K562 (cell line): ENCODE measurements around the gene PPP1R10. TPM values are rescaled to one million over a fixed set of nuclear protein-coding genes. Genes with fewer than 3 reads are reported as not detected.

Experiments
- ARNT ChIP-seq, 2 experiments: fragments of 450-650 bp; IDR thresholded peaks; 2 replicates each; pipeline ENCODE4 v1.6.1; 2016; ENCODE audit warnings: mild to moderate bottlenecking in 1 of 2
- CAMTA2 ChIP-seq: fragments of 250-450 bp; sonication (Bioruptor Pico); conservative IDR thresholded peaks from 2 replicates; pipeline ENCODE4 v1.5.1; 2022
- CHD2 ChIP-seq: IDR thresholded peaks from 2 replicates; pipeline ENCODE4 v1.6.1; 2011; ENCODE audit warnings: low read depth, low read length
- FOSL1 ChIP-seq: fragments of 200-800 bp; sonication (Bioruptor generic); conservative IDR thresholded peaks from 2 replicates; pipeline ENCODE4 v1.6.1; 2016; ENCODE audit warnings: missing genetic modification characterization, missing compliant biosample characterization
- FOXJ2 ChIP-seq: fragments of 200-800 bp; sonication (Bioruptor generic); IDR thresholded peaks from 2 replicates; pipeline ENCODE4 v1.6.1; 2016; ENCODE audit warnings: missing genetic modification characterization, missing compliant biosample characterization
- KDM4B ChIP-seq, 2 experiments: fragments of 450-650 bp in 1 of 2; sonication (generic) in 1 of 2; IDR thresholded peaks; 2 replicates each; pipeline ENCODE4 v1.6.1; 2016 to 2017; ENCODE audit warnings: borderline replicate concordance in 2 of 2, antibody characterized with exemption in 1 of 2, low read depth in 1 of 2, mild to moderate bottlenecking in 1 of 2
- MTA3 ChIP-seq: fragments of 450-650 bp; formaldehyde crosslinking; IDR thresholded peaks from 2 replicates; pipeline ENCODE4 v1.6.1; 2017; ENCODE audit warnings: mild to moderate bottlenecking, borderline replicate concordance
- MYNN ChIP-seq, 2 experiments: sonication (generic); formaldehyde crosslinking in 1 of 2; IDR thresholded peaks; 2 replicates each; pipeline versions ENCODE4 v1.5.0 to v1.6.1; 2016 to 2020; ENCODE audit warnings: antibody characterized with exemption in 1 of 2, missing genetic modification reagents in 1 of 2
- PML ChIP-seq: IDR thresholded peaks from 2 replicates; pipeline ENCODE4 v1.6.1; 2012; ENCODE audit warnings: low read length, inconsistent platforms
- SIN3B ChIP-seq: fragments of 450-650 bp; IDR thresholded peaks from 2 replicates; pipeline ENCODE4 v1.6.1; 2017; ENCODE audit warnings: low read depth, mild to moderate bottlenecking, moderate library complexity
- SMAD1 ChIP-seq: fragments of 150-350 bp; IDR thresholded peaks from 2 replicates; pipeline ENCODE4 v1.6.1; 2014; ENCODE audit warnings: low read length, low read depth; ENCODE audit not compliant: partially characterized antibody
- SREBF1 ChIP-seq: fragments of 150-350 bp; IDR thresholded peaks from 2 replicates; pipeline ENCODE4 v1.6.1; 2014; ENCODE audit warnings: antibody characterized with exemption, low read depth, low read length, borderline replicate concordance
- SREBF2 ChIP-seq: sonication (generic); formaldehyde crosslinking; IDR thresholded peaks from 2 replicates; pipeline ENCODE4 v1.4.0; 2020; ENCODE audit warnings: mild to moderate bottlenecking, missing genetic modification reagents
- TOE1 ChIP-seq, 2 experiments: fragments of 450-650 bp in 1 of 2; sonication (generic) in 1 of 2; formaldehyde crosslinking in 1 of 2; IDR thresholded peaks; 2 replicates each; pipeline versions ENCODE4 v1.7.1 to v1.8.0; 2016 to 2022; ENCODE audit warnings: borderline replicate concordance in 2 of 2, mild to moderate bottlenecking in 2 of 2, antibody characterized with exemption in 1 of 2, inconsistent platforms in 1 of 2, low read depth in 1 of 2, missing genetic modification reagents in 1 of 2, moderate library complexity in 1 of 2
- ZBTB12 ChIP-seq: fragments of 250-450 bp; sonication (Bioruptor Pico); IDR thresholded peaks from 2 replicates; pipeline ENCODE4 v1.4.0; 2020
- ZBTB43 ChIP-seq: sonication (generic); formaldehyde crosslinking; IDR thresholded peaks from 2 replicates; pipeline ENCODE4 v1.8.0; 2023; ENCODE audit warnings: mild to moderate bottlenecking, missing genetic modification reagents
- ZFP1 ChIP-seq: fragments of 450-650 bp; formaldehyde crosslinking; IDR thresholded peaks from 2 replicates; pipeline ENCODE4 v1.4.0; 2020; ENCODE audit warnings: mild to moderate bottlenecking, mixed read lengths
- ZNF384 ChIP-seq: IDR thresholded peaks from 2 replicates; pipeline ENCODE4 v1.6.1; 2012; ENCODE audit warnings: low read depth, low read length, improper control_type of control experiment
- polyA plus RNA-seq, 8 experiments: library from polyadenylated mRNA; depleted of rRNA in 4 of 8; stranded (reverse) in 5 of 8; unstranded in 3 of 8; fragments of >200 nt; fragmentation: Nextera tagmentation in 2 of 8; fragmentation: Illumina TruSeq in 1 of 8; extraction: Ambion mirVana in 2 of 8; extraction: Trizol in 1 of 8; gene quantifications; 2 replicates each; pipeline versions ENCODE4 v1.2.1 to v1.2.3, GENCODE V29; 2011 to 2014; ENCODE audit warnings: inconsistent platforms in 1 of 8, missing spikeins in 1 of 8
- total RNA-seq, 7 experiments: library from RNA; depleted of rRNA in 6 of 7; stranded (reverse); fragments of >200 nt in 6 of 7; fragmentation: Illumina TruSeq in 2 of 7; extraction: Trizol in 2 of 7; gene quantifications; 2 replicates each; pipeline versions ENCODE4 v1.2.1 to v1.2.3, GENCODE V29; 2011 to 2021; ENCODE audit warnings: low replicate concordance in 1 of 7
- TF ChIP-seq, protein P1 (sequence below): fragments of 200-800 bp; sonication (Bioruptor generic); IDR thresholded peaks from 2 replicates; pipeline ENCODE4 v1.6.1; 2016; ENCODE audit warnings: missing genetic modification characterization, missing compliant biosample characterization

The PPP1R10 gene
- total and polyA plus RNA-seq, 9 of the 15 experiments (the other 6 are each of a cell fraction or from before 2014, with no cell fraction given), result 14.1 to 65.5 (median 32.6) TPM

DNA sequence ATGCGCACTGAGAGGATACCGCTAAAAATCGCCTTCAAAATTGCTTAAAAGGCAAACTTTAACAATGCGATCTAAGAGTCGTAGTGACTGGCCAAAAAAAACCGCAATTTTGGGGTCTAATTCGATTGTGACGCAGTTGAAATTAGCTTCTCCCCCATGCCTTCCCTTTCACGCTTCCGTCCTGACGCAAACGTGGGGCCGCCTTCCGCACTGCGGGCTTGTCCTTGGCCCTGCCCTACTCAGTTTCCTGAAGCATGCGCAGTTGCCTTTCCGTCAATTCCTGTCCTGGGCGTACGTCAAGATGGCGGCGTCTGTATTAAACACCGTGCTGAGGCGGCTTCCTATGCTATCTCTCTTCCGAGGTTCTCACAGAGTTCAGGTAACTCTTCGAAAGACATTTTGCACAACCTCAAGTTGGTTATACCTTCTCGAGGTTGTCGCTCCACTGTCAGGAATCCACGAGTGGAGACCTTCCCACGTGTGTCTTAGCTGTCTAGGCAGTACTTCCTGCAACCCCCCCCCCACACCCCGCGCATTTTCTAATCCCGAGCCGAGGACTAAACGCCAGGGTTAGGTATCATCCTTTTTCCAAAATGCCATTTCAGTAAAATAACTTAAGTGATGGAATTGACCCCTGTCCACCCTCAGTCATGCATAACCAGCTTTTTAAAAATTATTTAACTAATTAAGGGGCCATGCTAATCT is 674 bp upstream of the PPP1R10 start, which contains the start of gene MRPS18B (continued):
- TF ChIP-seq, protein P1, sequence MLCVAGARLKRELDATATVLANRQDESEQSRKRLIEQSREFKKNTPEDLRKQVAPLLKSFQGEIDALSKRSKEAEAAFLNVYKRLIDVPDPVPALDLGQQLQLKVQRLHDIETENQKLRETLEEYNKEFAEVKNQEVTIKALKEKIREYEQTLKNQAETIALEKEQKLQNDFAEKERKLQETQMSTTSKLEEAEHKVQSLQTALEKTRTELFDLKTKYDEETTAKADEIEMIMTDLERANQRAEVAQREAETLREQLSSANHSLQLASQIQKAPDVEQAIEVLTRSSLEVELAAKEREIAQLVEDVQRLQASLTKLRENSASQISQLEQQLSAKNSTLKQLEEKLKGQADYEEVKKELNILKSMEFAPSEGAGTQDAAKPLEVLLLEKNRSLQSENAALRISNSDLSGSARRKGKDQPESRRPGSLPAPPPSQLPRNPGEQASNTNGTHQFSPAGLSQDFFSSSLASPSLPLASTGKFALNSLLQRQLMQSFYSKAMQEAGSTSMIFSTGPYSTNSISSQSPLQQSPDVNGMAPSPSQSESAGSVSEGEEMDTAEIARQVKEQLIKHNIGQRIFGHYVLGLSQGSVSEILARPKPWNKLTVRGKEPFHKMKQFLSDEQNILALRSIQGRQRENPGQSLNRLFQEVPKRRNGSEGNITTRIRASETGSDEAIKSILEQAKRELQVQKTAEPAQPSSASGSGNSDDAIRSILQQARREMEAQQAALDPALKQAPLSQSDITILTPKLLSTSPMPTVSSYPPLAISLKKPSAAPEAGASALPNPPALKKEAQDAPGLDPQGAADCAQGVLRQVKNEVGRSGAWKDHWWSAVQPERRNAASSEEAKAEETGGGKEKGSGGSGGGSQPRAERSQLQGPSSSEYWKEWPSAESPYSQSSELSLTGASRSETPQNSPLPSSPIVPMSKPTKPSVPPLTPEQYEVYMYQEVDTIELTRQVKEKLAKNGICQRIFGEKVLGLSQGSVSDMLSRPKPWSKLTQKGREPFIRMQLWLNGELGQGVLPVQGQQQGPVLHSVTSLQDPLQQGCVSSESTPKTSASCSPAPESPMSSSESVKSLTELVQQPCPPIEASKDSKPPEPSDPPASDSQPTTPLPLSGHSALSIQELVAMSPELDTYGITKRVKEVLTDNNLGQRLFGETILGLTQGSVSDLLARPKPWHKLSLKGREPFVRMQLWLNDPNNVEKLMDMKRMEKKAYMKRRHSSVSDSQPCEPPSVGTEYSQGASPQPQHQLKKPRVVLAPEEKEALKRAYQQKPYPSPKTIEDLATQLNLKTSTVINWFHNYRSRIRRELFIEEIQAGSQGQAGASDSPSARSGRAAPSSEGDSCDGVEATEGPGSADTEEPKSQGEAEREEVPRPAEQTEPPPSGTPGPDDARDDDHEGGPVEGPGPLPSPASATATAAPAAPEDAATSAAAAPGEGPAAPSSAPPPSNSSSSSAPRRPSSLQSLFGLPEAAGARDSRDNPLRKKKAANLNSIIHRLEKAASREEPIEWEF (CRISPR knock-in tag), result no peak
- TF ChIP-seq ZBTB43 (CRISPR knock-in tag), result 0 out of 2 replicates have a peak, but pooled peaks have one; percentile 84
- no peak for TF ChIP-seq FOXJ2 (tag)
- no peak for TF ChIP-seq MTA3
- TF ChIP-seq CHD2, result no peak
- TF ChIP-seq PML, result peak; percentile 74; the same call in 1 of the 2 replicates
- TF ChIP-seq FOSL1 (tag), result peak; percentile 11; the same call in 1 of the 2 replicates
- no peak for TF ChIP-seq SREBF2 (CRISPR knock-in tag)
- peak; percentile 81; the same call in 1 of the 2 replicates for TF ChIP-seq SIN3B
- TF ChIP-seq TOE1 (IDR thresholded peaks at IDR 0.05; ENCODE audit: borderline replicate concordance), result no peak
- peak; percentile 91 for TF ChIP-seq TOE1 (CRISPR knock-in tag; IDR thresholded peaks at IDR 0.05; ENCODE audit: borderline replicate concordance, low read depth)
- TF ChIP-seq ZBTB12 (CRISPR knock-in tag), result no peak; the same call in 1 of the 2 replicates
- no peak for TF ChIP-seq ZNF384
- TF ChIP-seq KDM4B (IDR thresholded peaks at IDR 0.05; ENCODE audit: borderline replicate concordance in 2 of 2, low read depth in 1 of 2), result peak in 1 of 2 experiments; percentile 50; a peak in 1 of 4 replicates
- no peak for TF ChIP-seq MYNN (IDR thresholded peaks at IDR 0.05)
- no peak for TF ChIP-seq MYNN (CRISPR knock-in tag; IDR thresholded peaks at IDR 0.05)
- 0 out of 2 replicates have a peak, but pooled peaks have one; percentile 32 for TF ChIP-seq ZFP1 (CRISPR knock-in tag)
- TF ChIP-seq SMAD1, result peak; percentile 92
- peak in 1 of 2 experiments; percentile 20; a peak in 1 of 4 replicates for TF ChIP-seq ARNT (IDR thresholded peaks at IDR 0.05)
- TF ChIP-seq SREBF1, result no peak
- TF ChIP-seq CAMTA2, result no peak
